WTC11 (cell line): ENCODE data around the gene UBTD1. TPM values are rescaled to one million over a fixed set of nuclear protein-coding genes. Genes with fewer than 3 reads are reported as not detected.

Experiments
- ATAC-seq: fragments of 200-7000 bp; cut with Tn5 transposase; 2 replicates; pipeline ENCODE4 v1.10.0; 2021; ENCODE audit warnings: mild to moderate bottlenecking, moderate library complexity
- CTCF ChIA-PET: fragments of 300-600 bp; sonication (Branson Sonifier 250); formaldehyde crosslinking; loops from one replicate; lab custom pipeline; 2021; ENCODE audit warnings: antibody characterized with exemption; lab: Charles Lee
- POLR2A ChIA-PET: fragments of 350-600 bp; sonication (Branson Sonifier 250); formaldehyde crosslinking; loops from one replicate; lab custom pipeline; 2021; ENCODE audit warnings: antibody characterized with exemption; lab: Charles Lee
- DNase-seq: peaks from one replicate; pipeline ENCODE4 v3.0.0; 2021; ENCODE audit warnings: low spot score
- H3K27ac Mint-ChIP-seq: 2 replicates; pipeline ENCODE4 v1.8.0; 2021; ENCODE audit warnings: mixed read lengths
- H3K27me3 Mint-ChIP-seq: 2 replicates; pipeline ENCODE4 v1.8.0; 2021; ENCODE audit warnings: low read depth, mild to moderate bottlenecking, moderate library complexity, mixed read lengths
- H3K36me3 Mint-ChIP-seq: 2 replicates; pipeline ENCODE4 v1.8.0; 2021; ENCODE audit warnings: mixed read lengths
- H3K4me1 Mint-ChIP-seq: 2 replicates; pipeline ENCODE4 v1.8.0; 2022; ENCODE audit warnings: mixed read lengths
- H3K4me3 Mint-ChIP-seq: 2 replicates; pipeline ENCODE4 v1.8.0; 2021; ENCODE audit warnings: mild to moderate bottlenecking, moderate library complexity, mixed read lengths
- H3K9me3 Mint-ChIP-seq: 2 replicates; pipeline ENCODE4 v1.8.0; 2021; ENCODE audit warnings: mixed read lengths
- ATF1 ChIP-seq: sonication (generic); formaldehyde crosslinking; IDR thresholded peaks from 2 replicates; pipeline ENCODE4 v1.8.1; 2023; ENCODE audit warnings: mild to moderate bottlenecking, moderate library complexity, missing genetic modification reagents
- CBFB ChIP-seq: sonication (generic); formaldehyde crosslinking; IDR thresholded peaks from 2 replicates; pipeline ENCODE4 v1.8.1; 2022; ENCODE audit warnings: mild to moderate bottlenecking, low read depth, missing genetic modification reagents
- CTCF ChIP-seq: fragments of 200-600 bp; IDR thresholded peaks from 2 replicates; pipeline ENCODE4 v1.8.0; 2022; ENCODE audit warnings: antibody characterized with exemption
- E2F4 ChIP-seq: sonication (generic); formaldehyde crosslinking; IDR thresholded peaks from 2 replicates; pipeline ENCODE4 v1.8.1; 2022; ENCODE audit warnings: low read depth, mild to moderate bottlenecking, moderate library complexity, missing genetic modification reagents, borderline replicate concordance
- FOXP4 ChIP-seq: sonication (generic); formaldehyde crosslinking; IDR thresholded peaks from 2 replicates; pipeline ENCODE4 v1.8.0; 2022; ENCODE audit warnings: mild to moderate bottlenecking, missing genetic modification reagents
- GABPB1 ChIP-seq: sonication (generic); formaldehyde crosslinking; IDR thresholded peaks from 2 replicates; pipeline ENCODE4 v1.8.1; 2023; ENCODE audit warnings: mild to moderate bottlenecking, missing genetic modification reagents
- NFYB ChIP-seq: sonication (generic); formaldehyde crosslinking; conservative IDR thresholded peaks from 2 replicates; pipeline ENCODE4 v1.8.0; 2022; ENCODE audit warnings: low read depth, missing genetic modification reagents
- OVOL2 ChIP-seq: fragments of 250-450 bp; sonication (Bioruptor Pico); IDR thresholded peaks from 2 replicates; pipeline ENCODE4 v1.9.0; 2021; ENCODE audit warnings: mild to moderate bottlenecking, borderline replicate concordance
- TP53 ChIP-seq: sonication (generic); formaldehyde crosslinking; IDR thresholded peaks from 2 replicates; pipeline ENCODE4 v1.8.1; 2023; ENCODE audit warnings: mild to moderate bottlenecking, missing genetic modification reagents
- ZBTB21 ChIP-seq: sonication (generic); formaldehyde crosslinking; IDR thresholded peaks from 2 replicates; pipeline ENCODE4 v1.8.1; 2023; ENCODE audit warnings: mild to moderate bottlenecking, missing genetic modification reagents, borderline replicate concordance
- ZNF416 ChIP-seq: fragments of 250-450 bp; sonication (Bioruptor Pico); IDR thresholded peaks from 2 replicates; pipeline ENCODE4 v1.9.0; 2021; ENCODE audit warnings: mild to moderate bottlenecking, inconsistent platforms
- total RNA-seq: library from RNA; stranded (reverse); gene quantifications from 3 replicates; pipeline ENCODE4 v1.2.3, GENCODE V29; 2021
- TF ChIP-seq, protein P1 (sequence below): sonication (generic); formaldehyde crosslinking; IDR thresholded peaks from 2 replicates; pipeline ENCODE4 v1.8.0; 2022; ENCODE audit warnings: mild to moderate bottlenecking, missing genetic modification reagents
- TF ChIP-seq, protein P2 (sequence below): fragments of 250-450 bp; sonication (Bioruptor Pico); IDR thresholded peaks from 2 replicates; pipeline ENCODE4 v1.9.0; 2021; ENCODE audit warnings: mild to moderate bottlenecking, borderline replicate concordance
- TF ChIP-seq, protein P3 (sequence below): sonication (generic); formaldehyde crosslinking; IDR thresholded peaks from 2 replicates; pipeline ENCODE4 v1.8.0; 2022; ENCODE audit warnings: mild to moderate bottlenecking, missing genetic modification reagents
- TF ChIP-seq, protein P4 (sequence below): sonication (generic); formaldehyde crosslinking; IDR thresholded peaks from 2 replicates; pipeline ENCODE4 v1.8.0; 2023; ENCODE audit warnings: missing genetic modification reagents

Gene UBTD1
- total RNA-seq, 1 experiment from 2014 or later = 35.7 TPM

- peak; percentile 68 for DNase-seq
- ATAC-seq = peak; percentile 82
- POLR2A ChIA-PET = no interaction called here
Observed at GRCh38 chr10:97534746-97535367, 36.1 kb downstream of the UBTD1 start.

DNA sequence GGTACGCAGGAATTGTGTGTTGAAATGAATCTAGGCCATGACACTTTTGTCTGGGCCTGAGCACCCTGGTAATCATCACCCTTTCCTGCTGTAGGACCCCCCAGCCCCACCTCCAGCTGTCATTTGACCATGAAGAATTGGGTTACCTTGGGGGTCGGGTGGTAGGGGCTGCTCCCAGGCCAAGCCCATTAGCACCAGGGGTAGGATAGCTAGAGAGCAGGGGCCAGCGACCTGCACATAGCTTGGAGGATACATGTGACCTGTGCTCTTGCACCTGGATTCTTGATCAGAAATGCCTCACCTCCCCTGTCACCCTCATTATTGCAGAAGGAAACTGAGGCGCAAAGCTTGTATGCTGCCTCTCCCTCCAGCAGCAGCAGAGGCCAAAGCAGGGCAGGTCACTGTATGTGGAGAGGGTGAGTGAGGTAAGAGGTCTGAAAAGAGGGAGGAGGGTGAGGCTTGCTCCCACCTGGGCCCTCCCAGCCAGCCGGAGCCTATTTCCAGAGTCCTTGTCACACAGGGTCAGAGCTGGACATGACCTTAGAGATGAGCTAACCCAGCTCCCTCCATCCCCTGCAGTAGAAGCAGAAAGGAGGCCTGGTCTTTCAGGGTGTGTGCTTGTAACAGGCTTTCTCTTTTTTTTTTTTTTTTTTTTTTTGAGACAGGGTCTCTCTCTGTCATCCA, 38.6 kb downstream of the UBTD1 start:
- ATAC-seq (no peak), DNase-seq (no peak)
- Mint-ChIP-seq H3K27ac (no peak overlapping the region), H3K27me3 (no peaks in the 10 kb centered on the region), H3K9me3 (no peaks in the 10 kb centered on the region), H3K4me1 (peaks cover 24% of the 10 kb centered on the region), H3K36me3 (no peaks in the 10 kb centered on the region), H3K4me3 (no peak overlapping the region)
- ChIA-PET POLR2A (no interaction called here), CTCF (interaction anchor here (5.9 kb wide), 1 partner anchor 13 kb away, joined by 177 read pairs; no protein-coding TSS in a partner anchor)
- TF ChIP-seq GABPB1 (CRISPR knock-in tag) (no peak), E2F4 (CRISPR knock-in tag) (no peak), TP53 (CRISPR knock-in tag) (no peak), CBFB (CRISPR knock-in tag) (no peak), NFYB (no peak), OVOL2 (no peak)
- TF ChIP-seq, protein P1, sequence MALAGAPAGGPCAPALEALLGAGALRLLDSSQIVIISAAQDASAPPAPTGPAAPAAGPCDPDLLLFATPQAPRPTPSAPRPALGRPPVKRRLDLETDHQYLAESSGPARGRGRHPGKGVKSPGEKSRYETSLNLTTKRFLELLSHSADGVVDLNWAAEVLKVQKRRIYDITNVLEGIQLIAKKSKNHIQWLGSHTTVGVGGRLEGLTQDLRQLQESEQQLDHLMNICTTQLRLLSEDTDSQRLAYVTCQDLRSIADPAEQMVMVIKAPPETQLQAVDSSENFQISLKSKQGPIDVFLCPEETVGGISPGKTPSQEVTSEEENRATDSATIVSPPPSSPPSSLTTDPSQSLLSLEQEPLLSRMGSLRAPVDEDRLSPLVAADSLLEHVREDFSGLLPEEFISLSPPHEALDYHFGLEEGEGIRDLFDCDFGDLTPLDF (CRISPR knock-in tag) = no peak
- TF ChIP-seq, protein P2, sequence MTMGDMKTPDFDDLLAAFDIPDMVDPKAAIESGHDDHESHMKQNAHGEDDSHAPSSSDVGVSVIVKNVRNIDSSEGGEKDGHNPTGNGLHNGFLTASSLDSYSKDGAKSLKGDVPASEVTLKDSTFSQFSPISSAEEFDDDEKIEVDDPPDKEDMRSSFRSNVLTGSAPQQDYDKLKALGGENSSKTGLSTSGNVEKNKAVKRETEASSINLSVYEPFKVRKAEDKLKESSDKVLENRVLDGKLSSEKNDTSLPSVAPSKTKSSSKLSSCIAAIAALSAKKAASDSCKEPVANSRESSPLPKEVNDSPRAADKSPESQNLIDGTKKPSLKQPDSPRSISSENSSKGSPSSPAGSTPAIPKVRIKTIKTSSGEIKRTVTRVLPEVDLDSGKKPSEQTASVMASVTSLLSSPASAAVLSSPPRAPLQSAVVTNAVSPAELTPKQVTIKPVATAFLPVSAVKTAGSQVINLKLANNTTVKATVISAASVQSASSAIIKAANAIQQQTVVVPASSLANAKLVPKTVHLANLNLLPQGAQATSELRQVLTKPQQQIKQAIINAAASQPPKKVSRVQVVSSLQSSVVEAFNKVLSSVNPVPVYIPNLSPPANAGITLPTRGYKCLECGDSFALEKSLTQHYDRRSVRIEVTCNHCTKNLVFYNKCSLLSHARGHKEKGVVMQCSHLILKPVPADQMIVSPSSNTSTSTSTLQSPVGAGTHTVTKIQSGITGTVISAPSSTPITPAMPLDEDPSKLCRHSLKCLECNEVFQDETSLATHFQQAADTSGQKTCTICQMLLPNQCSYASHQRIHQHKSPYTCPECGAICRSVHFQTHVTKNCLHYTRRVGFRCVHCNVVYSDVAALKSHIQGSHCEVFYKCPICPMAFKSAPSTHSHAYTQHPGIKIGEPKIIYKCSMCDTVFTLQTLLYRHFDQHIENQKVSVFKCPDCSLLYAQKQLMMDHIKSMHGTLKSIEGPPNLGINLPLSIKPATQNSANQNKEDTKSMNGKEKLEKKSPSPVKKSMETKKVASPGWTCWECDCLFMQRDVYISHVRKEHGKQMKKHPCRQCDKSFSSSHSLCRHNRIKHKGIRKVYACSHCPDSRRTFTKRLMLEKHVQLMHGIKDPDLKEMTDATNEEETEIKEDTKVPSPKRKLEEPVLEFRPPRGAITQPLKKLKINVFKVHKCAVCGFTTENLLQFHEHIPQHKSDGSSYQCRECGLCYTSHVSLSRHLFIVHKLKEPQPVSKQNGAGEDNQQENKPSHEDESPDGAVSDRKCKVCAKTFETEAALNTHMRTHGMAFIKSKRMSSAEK (CRISPR knock-in tag) = no peak
- TF ChIP-seq, protein P3, sequence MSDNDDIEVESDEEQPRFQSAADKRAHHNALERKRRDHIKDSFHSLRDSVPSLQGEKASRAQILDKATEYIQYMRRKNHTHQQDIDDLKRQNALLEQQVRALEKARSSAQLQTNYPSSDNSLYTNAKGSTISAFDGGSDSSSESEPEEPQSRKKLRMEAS (CRISPR knock-in tag) = no peak
- TF ChIP-seq, protein P4, sequence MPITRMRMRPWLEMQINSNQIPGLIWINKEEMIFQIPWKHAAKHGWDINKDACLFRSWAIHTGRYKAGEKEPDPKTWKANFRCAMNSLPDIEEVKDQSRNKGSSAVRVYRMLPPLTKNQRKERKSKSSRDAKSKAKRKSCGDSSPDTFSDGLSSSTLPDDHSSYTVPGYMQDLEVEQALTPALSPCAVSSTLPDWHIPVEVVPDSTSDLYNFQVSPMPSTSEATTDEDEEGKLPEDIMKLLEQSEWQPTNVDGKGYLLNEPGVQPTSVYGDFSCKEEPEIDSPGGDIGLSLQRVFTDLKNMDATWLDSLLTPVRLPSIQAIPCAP (CRISPR knock-in tag) = no peak

More at GRCh38 chr10:97534746-97535367, 36.1 kb downstream of the UBTD1 start:
- H3K4me1 Mint-ChIP-seq = peaks cover 15% of the 10 kb centered on the region
- peak; percentile 69 for TF ChIP-seq CTCF
- no peak for TF ChIP-seq FOXP4 (CRISPR knock-in tag)
- no peak for TF ChIP-seq ZNF416 (CRISPR knock-in tag)
- TF ChIP-seq, protein P1 (CRISPR knock-in tag) = no peak
- no peak for TF ChIP-seq ATF1 (CRISPR knock-in tag)
- TF ChIP-seq ZBTB21 (CRISPR knock-in tag) = no peak
- no peak overlapping the region for H3K4me3 Mint-ChIP-seq
- peaks cover 3% of the 10 kb centered on the region for H3K9me3 Mint-ChIP-seq
- CTCF ChIA-PET = interaction anchor here (0.6 to 5.9 kb wide), 42 partner anchors 8 to 333 kb away, joined by 3 to 177 read pairs (median 6); partner anchors contain the start of genes ANKRD2, HOGA1, PI4K2A and UBTD1
- peaks cover 3% of the 10 kb centered on the region for H3K36me3 Mint-ChIP-seq
- no peaks in the 10 kb centered on the region for H3K27me3 Mint-ChIP-seq
- H3K27ac Mint-ChIP-seq = peak overlapping the region; percentile 86
